Measurements from ENCODE around the gene ZCCHC7. TPM values are rescaled to one million over a fixed set of nuclear protein-coding genes. Genes with fewer than 3 reads are reported as not detected.

The ZCCHC7 gene
- total RNA-seq, 3 donors from 2014 or later, result 19.8 to 29.1 (median 26.9) TPM

DNA sequence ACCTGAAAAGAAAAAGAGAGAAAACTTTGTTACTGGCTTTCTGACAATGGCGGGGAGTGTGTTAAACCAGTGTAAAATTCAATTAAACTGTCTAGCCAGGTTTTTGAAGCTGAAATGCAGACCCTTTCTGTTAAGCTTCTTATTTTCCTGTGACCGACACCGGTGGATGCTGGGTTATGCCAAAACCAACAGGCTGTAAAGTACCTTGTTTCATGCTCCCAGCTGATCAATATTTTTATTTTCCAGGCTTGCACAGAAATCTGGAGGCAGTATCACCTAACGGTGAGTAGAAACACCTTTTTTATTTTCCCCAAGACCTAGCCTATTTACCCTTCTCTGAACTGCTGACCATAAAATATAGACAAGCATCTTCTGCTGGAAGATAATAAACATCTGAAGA lies 207.2 kb downstream of the ZCCHC7 start:
- intact Hi-C loops (cut with DNase I; ENCODE audit: low total_unique reads), result no loop called here
- no peak for DNase-seq (ENCODE audit: low spot score in 2 of 2)
- peaks cover 4% of the 10 kb centered on the region for H3K36me3 ChIP-seq
- no peak overlapping the region for H3K27ac ChIP-seq
- H3K4me1 ChIP-seq, result no peaks in the 10 kb centered on the region
- H3K27me3 ChIP-seq, result no peaks in the 10 kb centered on the region
- no peak overlapping the region for H3K4me3 ChIP-seq
- TF ChIP-seq POLR2A (IDR thresholded peaks at IDR 0.05) (no peak), POLR2AphosphoS5 (IDR thresholded peaks at IDR 0.05) (no peak)
- TF ChIP-seq, protein P1, sequence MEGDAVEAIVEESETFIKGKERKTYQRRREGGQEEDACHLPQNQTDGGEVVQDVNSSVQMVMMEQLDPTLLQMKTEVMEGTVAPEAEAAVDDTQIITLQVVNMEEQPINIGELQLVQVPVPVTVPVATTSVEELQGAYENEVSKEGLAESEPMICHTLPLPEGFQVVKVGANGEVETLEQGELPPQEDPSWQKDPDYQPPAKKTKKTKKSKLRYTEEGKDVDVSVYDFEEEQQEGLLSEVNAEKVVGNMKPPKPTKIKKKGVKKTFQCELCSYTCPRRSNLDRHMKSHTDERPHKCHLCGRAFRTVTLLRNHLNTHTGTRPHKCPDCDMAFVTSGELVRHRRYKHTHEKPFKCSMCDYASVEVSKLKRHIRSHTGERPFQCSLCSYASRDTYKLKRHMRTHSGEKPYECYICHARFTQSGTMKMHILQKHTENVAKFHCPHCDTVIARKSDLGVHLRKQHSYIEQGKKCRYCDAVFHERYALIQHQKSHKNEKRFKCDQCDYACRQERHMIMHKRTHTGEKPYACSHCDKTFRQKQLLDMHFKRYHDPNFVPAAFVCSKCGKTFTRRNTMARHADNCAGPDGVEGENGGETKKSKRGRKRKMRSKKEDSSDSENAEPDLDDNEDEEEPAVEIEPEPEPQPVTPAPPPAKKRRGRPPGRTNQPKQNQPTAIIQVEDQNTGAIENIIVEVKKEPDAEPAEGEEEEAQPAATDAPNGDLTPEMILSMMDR (IDR thresholded peaks at IDR 0.05), result no peak
- H3K9me3 ChIP-seq, result no peaks in the 10 kb centered on the region

GRCh38 chr9:37328556-37329227 lies 208.3 kb downstream of the ZCCHC7 start:
- H3K27ac ChIP-seq, result no peak overlapping the region
- no peaks in the 10 kb centered on the region for H3K4me1 ChIP-seq
- DNase-seq (ENCODE audit: low spot score in 2 of 2), result no peak
- peaks cover 4% of the 10 kb centered on the region for H3K36me3 ChIP-seq
- H3K4me3 ChIP-seq, result no peak overlapping the region
- intact Hi-C loops (cut with DNase I; ENCODE audit: low total_unique reads), result no loop called here
- no peaks in the 10 kb centered on the region for H3K27me3 ChIP-seq
- TF ChIP-seq POLR2AphosphoS5 (IDR thresholded peaks at IDR 0.05), result no peak
- TF ChIP-seq, protein P1 (IDR thresholded peaks at IDR 0.05), result no peak
- TF ChIP-seq POLR2A (IDR thresholded peaks at IDR 0.05), result no peak
- no peaks in the 10 kb centered on the region for H3K9me3 ChIP-seq

DNA sequence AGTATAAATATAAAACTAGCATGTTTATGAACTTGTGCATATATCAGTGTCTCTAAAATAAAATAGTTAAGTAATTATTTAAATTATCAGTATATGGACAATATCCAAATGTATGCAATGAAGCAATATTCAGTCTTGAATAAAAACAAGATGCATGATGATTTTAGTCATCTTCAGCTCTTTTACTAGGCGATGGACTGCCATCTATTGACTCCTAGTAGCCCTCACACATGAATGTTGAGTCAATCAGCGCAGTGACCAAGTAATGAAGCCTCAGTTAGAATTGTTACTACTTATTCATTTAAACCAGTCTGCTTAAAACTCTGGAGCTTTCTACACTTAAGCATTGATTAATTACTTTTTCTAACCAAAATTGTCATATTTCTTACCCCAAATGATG lies 209.2 kb downstream of the ZCCHC7 start:
- Histone ChIP-seq H3K27ac (no peak overlapping the region), H3K9me3 (no peaks in the 10 kb centered on the region), H3K36me3 (peaks cover 4% of the 10 kb centered on the region), H3K4me1 (no peaks in the 10 kb centered on the region), H3K27me3 (no peaks in the 10 kb centered on the region), H3K4me3 (no peak overlapping the region)
- intact Hi-C loops (cut with DNase I; ENCODE audit: low total_unique reads), result no loop called here
- TF ChIP-seq, protein P1 (IDR thresholded peaks at IDR 0.05), result no peak
- TF ChIP-seq POLR2A (IDR thresholded peaks at IDR 0.05) (no peak), POLR2AphosphoS5 (IDR thresholded peaks at IDR 0.05) (no peak)
- no peak for DNase-seq (ENCODE audit: low spot score in 2 of 2)

GRCh38 chr9:37331871-37332270 lies 211.5 kb downstream of the ZCCHC7 start:
- H3K36me3 ChIP-seq, result peaks cover 4% of the 10 kb centered on the region
- TF ChIP-seq POLR2AphosphoS5 (IDR thresholded peaks at IDR 0.05) (no peak), POLR2A (IDR thresholded peaks at IDR 0.05) (no peak)
- TF ChIP-seq, protein P1 (IDR thresholded peaks at IDR 0.05), result no peak
- no peaks in the 10 kb centered on the region for H3K4me1 ChIP-seq
- H3K27me3 ChIP-seq, result no peaks in the 10 kb centered on the region
- intact Hi-C loops (cut with DNase I; ENCODE audit: low total_unique reads), result no loop called here
- no peak for DNase-seq (ENCODE audit: low spot score in 2 of 2)
- H3K4me3 ChIP-seq, result no peak overlapping the region
- H3K9me3 ChIP-seq, result no peaks in the 10 kb centered on the region
- no peak overlapping the region for H3K27ac ChIP-seq

DNA sequence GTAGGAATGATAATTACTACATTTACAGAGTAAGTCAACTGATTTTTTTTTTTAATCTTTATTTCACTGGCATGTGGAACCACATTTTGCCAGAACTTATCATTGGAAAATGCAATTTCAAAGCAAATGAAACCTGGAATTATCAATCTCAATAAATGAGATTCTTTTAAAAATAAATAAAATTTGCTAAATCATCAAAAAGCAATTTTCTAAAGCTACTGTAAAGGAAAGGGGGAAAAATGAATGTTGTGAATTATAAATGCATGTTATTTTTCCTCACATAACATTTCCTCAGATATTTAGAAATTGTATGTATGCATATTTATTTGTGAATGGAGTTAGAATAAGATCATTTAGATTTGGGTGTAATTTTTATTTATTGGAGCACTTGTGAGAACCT lies 212.2 kb downstream of the ZCCHC7 start:
- H3K36me3 ChIP-seq, result peaks cover 4% of the 10 kb centered on the region
- DNase-seq (ENCODE audit: low spot score in 2 of 2), result no peak
- H3K27ac ChIP-seq, result no peak overlapping the region
- no peak for TF ChIP-seq POLR2A (IDR thresholded peaks at IDR 0.05)
- TF ChIP-seq POLR2AphosphoS5 (IDR thresholded peaks at IDR 0.05), result no peak
- H3K4me3 ChIP-seq, result no peak overlapping the region
- no peaks in the 10 kb centered on the region for H3K9me3 ChIP-seq
- no peaks in the 10 kb centered on the region for H3K27me3 ChIP-seq
- intact Hi-C loops (cut with DNase I; ENCODE audit: low total_unique reads), result no loop called here
- H3K4me1 ChIP-seq, result no peaks in the 10 kb centered on the region
